A549 treated with GW870086 at 1 μM for 4 hours (cell line): ENCODE data around the gene TSN. TPM values are rescaled to one million over a fixed set of nuclear protein-coding genes. Genes with fewer than 3 reads are reported as not detected.

Experiments
- total RNA-seq: library from RNA; stranded (reverse); fragments of 200-300 nt; extraction: Qiagen RNA extraction; gene quantifications from 5 replicates; pipeline ENCODE4 v1.2.3, GENCODE V29; 2022; ENCODE audit warnings: low read depth

Gene TSN
- 53.0 to 63.9 TPM (median 60.4 TPM) in 5 replicates for total RNA-seq

GRCh38 chr2:121755237-121756111 lies at the start of gene TSN:
Gene TSN (plus strand): TSS chr2:121755651. CDS start chr2:121755780, 129 bp downstream.

GRCh38 chr2:121736462-121737336 lies 18.8 kb upstream of the TSN start, which contains the start of gene NIFK:
Gene NIFK (minus strand): TSS chr2:121736875. CDS start chr2:121736850, 25 bp downstream.

Other genes with a start within 250 kb of the TSN start
- gene RNU4ATAC, start 224.8 kb upstream of the TSN start, total RNA-seq = not detected in 5 replicates
- gene CLASP1, start 106.2 kb upstream of the TSN start, total RNA-seq = 13.3 to 18.1 TPM (median 17.3 TPM) in 5 replicates
- gene NIFK, start 18.8 kb upstream of the TSN start, total RNA-seq = 57.0 to 82.2 TPM (median 73.0 TPM) in 5 replicates